CD4-positive, alpha-beta T cell treated with Interleukin-17A for 1 hour (primary cell): Measurements from ENCODE around the gene C9orf43.
"Not testable (repeated sequence)": the region's sequence is repeated elsewhere in the genome, so short reads cannot be mapped to it uniquely, and the experiment has no call there.

Experiments
- DNase-seq: peaks from one replicate; pipeline ENCODE4 v3.0.0-alpha.2; 2020

C9orf43 gene, protein sequence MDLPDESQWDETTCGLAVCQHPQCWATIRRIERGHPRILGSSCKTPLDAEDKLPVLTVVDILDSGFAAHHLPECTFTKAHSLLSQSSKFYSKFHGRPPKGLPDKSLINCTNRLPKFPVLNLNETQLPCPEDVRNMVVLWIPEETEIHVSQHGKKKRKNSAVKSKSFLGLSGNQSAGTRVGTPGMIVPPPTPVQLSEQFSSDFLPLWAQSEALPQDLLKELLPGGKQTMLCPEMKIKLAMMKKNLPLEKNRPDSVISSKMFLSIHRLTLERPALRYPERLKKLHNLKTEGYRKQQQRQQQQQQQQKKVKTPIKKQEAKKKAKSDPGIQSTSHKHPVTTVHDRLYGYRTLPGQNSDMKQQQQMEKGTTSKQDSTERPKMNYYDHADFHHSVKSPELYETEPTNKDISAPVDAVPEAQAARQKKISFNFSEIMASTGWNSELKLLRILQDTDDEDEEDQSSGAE

DNA sequence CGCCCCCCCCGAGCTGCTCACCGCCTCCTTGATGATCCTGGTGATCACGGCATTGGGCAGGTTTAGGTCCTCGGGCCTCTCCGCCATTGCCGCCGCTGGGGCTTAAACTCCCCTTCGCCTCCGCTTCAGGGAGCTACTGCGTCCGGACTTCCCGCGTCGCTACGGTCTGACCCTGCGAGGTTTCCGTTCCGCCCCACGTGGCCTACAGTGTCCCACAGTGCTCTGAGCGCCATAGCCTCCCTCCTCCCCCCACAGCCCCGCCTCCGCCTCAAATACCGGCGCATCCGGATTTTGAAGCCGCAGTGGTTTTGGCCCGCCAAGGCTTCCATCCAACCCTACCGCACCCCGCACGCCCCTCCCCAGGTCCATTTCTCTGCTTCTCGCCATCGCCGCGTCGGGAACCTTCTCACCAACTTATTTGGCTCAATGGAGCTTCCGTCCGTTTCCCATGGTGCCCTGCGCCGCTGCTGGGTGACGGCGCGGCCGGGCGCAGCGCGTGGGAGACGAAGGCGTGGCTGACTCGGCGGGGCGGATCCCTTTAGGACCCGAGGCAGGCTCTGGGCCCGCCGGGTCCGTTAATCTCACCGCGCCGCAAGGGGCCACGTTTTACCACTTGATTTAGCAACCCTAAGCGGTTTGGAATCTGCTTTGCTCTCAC lies at the start of gene C9orf43, which contains the start of gene POLE3:
Gene C9orf43 (plus strand): TSS at position 541 of the 658 bp plus-strand sequence. CDS start 2,747 bp downstream, outside the sequence.
Gene POLE3 (minus strand): TSS at position 469 of the 658 bp plus-strand sequence. CDS start 382 bp downstream, at position 87.
- DNase-seq, result peak; percentile 95

DNA sequence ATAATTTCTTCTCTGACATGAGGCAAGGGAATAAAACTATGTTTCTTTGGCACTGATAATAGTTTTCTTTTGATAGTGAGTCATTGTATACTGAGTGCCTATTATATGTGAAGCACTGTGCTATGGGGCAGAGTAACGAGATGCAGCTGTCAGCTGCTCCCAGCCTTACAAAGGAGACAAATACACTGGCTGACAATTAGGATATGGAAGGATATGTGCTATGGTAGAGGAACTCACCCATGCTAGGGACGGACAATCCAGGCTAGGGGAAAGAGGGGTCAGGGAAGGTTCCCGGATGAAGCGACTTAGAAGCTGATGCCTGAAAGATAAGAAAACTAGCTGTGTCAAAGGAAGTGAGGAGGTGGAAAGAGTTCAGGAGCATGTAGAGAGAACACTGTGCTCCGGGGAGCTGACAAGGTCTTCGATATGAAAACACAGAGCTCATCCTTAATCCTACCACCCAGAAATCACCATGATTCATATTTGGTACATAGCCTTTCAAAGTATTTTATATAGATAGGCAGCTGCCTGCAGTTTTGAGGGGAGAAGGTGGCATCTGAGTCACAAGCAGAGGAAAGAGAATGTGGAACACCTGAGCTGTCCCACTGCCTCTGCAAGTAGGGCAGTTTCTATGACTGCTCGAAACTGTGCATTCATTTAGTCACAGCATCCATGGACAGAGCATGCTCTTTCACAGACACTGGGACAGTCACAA lies 49.1 kb upstream of the C9orf43 start:
- no peak for DNase-seq

DNA sequence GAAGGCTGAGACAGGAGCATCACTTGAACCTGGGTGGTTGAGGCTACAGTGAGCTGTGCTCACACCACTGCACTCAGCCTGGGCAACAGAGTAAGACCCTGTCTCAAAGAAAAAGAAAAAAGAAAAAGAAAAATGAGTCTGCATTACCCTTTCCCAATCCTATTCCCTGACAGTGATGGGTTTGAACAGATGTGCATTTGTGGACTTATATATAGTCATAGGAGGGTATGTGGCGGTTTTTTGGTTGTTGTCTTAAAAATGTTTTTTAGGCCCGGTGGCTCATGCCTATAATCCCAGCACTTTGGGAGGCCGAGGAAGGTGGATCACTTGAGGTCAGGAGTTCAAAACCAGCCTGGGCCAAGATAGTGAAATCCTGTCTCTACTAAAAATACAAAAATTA lies 47.2 kb upstream of the C9orf43 start:
- DNase-seq, result no peak

DNA sequence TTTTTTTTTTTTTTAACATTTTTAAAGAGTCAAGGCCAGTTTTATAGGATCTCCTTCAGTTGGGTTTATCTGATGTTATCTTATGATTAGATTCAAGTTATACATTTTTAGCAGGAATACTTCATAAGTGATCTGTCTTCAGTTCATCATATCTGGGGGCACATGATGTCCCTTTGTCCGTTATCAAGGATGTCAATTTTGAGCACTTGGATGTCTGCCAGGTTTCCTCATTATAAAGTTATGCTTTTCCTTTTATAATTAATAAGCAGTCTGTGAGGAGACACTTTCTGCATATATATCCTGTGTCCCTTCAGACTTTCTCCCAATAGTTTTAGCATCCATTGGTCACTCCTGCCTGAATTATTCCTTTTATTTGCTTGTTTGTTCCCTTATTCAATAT lies 45.6 kb upstream of the C9orf43 start:
- DNase-seq, result no peak

DNA sequence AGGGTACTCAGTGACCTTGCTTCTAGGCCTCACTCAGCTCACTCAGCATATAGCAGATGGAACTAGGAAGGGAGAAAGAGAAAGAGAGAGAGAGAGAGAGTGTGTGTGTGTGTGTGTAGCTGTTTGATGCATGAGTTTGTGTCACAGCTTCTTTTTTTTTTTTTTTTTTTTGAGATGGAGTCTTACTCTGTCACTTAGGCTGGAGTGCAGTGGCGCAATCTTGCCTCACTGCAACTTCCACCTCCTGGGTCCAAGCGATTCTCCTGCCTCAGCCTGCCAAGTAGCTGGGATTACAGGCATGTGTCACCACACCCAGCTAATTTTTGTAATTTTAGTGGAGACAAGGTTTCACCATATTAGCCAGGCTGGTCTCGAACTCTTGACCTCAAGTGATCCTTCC lies 44.9 kb upstream of the C9orf43 start:
- DNase-seq, result not testable (repeated sequence)

DNA sequence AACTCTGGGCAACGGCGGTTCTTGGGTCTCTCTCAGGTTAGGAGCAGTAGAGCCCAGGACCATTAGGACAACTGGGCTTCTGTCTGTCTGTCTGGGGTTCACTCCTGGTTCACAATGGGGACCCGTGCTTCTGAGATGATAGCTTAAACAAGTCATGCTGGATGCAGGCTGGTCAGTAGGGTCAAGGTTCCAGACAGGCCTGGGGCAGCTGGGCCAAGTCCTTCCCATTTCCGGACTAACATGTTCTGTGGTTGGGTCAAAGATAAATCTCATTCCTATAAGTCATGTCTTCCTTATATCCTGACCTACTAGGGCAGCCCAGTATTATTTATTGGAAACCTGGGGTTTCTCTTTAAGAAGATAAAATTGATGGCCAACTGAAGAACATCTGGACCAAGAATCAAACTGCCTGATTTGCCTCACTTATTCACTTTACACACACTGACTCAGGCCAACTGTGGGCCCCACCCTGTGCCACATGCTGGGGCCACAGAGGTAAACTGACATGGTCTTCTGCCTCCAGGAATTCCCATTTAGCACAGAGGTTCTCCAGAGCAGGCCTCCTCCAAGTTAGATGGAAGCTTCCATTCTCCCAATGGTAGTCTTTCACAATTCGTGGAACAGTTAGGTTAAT lies 42.1 kb upstream of the C9orf43 start:
- DNase-seq, result no peak

DNA sequence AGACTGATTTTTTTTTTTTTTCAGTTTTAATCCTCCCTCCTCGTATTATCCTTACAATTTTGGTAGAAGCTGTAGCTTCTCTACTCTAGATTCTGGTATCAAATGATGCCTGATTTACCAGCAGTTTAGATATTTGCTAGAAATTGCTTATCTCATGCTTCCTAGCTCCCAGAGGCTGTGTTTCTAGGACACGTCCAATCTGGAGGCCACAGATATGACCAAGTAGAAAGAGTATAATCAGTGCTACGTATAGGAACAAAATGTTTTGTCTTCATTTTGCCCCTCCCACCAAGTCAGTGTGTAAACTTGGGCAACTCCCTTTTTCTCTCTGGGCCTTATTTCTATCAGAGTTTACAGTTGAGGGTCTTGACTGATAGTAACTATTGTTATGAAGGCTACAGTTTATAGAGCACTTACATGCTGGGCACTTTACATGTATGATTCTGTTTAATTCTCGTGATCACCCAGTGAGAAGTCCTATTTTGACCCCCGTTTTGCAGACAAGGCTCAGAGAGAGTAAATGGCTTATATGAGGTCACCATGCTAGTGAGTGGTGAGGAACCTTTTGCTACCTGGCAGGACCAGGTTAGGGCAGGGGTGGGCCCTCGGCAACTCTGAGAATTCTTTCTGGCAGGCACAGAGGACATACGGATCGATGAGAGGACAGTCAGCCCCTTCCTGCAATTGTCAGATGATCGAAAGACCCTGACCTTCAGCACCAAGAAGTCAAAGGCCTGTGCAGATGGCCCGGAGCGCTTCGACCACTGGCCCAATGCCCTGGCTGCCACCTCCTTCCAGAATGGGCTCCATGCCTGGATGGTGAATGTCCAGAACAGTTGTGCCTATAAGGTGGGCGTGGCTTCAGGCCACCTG lies 41.3 kb upstream of the C9orf43 start:
- no peak for DNase-seq

DNA sequence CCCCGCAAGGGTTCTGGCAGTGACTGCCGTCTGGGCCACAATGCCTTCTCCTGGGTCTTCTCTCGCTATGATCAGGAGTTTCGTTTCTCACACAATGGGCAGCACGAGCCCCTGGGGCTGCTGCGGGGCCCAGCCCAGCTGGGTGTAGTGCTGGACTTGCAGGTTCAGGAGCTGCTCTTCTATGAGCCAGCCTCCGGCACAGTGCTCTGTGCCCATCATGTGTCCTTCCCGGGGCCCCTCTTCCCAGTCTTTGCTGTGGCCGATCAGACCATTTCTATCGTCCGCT lies 40.7 kb upstream of the C9orf43 start:
- DNase-seq, result no peak

DNA sequence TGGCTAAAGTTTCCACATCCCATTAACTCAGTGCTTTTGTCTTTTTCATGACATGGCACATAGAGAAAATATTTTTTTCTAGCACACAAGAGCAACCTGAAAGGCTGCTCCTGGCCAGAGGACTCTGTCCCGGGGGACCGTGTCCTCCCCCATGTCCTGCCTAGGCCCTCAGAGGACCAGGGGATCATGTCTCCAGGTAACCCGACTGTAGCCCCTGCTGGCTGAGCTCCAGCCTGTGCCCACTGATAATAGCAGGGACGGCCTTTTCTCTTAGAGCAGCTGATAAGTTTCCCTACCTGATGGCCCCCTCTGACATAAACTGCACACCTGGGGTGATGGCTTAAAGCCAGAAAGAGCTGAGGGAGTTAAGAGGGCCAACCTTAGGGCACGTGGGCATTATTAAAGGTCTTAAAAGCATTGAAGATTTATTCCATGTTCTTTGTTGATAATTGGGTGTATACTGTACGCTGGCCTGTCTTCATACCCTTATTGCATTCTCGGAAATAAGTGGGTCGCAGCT lies 39.7 kb upstream of the C9orf43 start:
- DNase-seq, result no peak

DNA sequence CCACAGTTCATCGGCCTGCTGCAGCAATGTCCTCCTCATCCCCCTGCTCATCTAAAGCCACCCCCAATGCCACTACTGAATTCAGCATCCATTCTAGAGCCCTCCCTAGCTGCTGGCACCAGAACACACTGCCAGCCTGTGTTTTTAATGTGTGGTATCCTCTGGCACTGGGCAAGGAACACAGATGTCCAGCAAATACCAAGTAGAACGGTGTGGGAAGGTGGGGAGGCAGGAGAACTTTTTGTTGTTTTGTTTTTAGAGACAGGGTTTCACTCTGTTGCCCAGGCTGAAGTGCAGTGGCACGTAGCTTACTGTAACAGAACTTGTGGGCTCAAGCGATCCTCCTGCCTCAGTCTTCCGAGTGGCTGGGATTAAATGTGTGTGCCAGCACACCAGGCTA lies 38.5 kb upstream of the C9orf43 start:
- DNase-seq, result no peak

DNA sequence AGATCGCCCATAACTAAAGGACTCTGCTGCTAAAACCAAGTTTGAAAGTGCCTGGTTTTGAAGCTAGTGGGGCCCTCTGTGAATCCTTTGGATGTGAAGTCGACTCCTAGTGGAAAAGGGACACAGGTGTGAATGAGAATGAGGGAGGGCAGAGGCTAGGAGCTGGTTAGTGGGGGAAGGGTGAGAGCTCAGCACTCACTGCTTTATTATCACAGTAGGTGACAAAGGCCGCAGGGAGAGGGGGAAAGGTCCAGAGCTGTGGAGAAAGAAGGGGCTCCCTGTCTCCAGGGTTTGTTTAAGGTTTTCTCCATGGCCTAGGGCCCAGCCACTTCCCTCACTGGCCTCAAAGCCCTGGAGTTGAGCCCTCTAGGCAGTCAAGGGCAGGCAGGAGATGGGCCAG lies 37.3 kb upstream of the C9orf43 start:
- no peak for DNase-seq

DNA sequence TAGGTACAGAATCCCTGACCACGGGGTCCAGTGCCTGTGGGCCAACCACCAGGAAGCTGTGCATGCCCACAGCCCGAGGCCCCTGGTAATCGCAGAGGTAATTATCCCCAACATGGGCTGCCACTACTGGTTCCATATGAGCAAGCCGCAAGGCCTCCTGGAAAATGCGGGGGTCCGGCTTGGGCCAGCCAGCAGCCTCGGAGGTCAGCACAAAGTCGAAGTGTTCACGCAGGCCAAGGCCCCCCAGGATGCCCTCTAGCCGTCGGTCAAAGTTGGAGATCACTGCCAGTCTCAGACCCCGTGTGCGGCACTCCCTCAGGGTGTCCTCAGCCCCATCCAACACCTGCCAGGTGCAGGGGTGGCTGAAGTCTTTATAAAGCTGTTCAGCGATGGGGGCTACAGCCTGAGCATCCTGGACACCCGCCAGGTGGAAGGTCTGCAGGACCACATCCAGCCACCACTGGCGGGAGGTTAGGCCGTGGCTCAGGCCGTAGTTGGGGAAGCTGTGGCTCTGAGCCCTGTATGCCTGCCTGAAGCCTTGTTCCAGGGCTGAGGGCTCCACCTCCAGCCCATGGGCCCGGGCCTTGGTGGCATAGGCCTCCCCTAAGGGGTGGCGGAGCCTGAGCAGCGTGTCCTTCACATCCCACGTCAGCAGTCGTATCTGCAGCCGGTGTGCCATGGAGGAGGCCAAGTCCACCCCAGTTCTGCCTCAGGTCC lies 36.7 kb upstream of the C9orf43 start:
- no peak for DNase-seq

DNA sequence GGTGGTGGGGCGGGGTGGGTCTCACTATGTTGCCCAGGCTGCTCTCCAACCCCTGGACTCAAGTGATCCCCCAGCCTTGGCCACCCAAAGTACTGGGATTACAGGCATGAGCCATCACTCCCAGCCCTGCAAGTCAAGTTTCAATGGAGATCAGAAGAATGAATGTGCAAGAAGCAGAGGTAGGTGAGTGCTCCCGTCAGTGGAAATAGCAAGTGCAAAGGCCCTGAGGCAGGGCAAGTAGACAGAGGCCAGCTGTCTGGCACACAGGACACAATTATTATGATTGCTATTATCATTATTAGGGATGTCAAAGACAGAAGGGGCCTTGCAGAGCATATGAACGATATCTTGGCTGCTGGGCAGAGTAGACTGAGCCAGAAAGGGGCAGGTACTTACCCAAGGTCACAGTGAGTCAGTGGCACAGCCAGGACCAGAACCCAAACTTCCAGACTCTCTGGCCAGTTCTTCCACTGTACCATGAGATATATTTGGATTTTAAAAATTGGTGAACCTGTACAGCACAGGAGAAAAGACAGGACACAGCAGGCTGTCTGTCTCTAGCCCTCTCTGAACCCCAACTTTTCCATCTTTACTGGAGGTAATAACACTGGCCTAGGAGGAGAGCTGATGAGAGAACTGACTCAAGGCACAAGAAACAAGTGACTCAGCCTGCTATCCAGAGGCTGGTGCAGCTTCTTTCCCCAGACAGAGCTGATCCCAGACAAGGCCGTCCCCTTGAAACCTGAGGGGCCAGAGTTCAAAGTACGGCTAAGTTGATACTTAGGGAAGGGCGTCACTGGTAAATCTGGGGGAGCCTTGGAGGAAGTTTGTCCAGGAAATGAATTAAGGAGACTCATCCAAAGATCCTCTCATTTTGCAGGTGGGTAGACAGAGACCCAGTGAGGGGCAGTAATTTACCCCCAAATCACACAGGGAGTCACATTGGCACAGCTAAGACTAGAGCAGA lies 35.2 kb upstream of the C9orf43 start:
- DNase-seq, result no peak

DNA sequence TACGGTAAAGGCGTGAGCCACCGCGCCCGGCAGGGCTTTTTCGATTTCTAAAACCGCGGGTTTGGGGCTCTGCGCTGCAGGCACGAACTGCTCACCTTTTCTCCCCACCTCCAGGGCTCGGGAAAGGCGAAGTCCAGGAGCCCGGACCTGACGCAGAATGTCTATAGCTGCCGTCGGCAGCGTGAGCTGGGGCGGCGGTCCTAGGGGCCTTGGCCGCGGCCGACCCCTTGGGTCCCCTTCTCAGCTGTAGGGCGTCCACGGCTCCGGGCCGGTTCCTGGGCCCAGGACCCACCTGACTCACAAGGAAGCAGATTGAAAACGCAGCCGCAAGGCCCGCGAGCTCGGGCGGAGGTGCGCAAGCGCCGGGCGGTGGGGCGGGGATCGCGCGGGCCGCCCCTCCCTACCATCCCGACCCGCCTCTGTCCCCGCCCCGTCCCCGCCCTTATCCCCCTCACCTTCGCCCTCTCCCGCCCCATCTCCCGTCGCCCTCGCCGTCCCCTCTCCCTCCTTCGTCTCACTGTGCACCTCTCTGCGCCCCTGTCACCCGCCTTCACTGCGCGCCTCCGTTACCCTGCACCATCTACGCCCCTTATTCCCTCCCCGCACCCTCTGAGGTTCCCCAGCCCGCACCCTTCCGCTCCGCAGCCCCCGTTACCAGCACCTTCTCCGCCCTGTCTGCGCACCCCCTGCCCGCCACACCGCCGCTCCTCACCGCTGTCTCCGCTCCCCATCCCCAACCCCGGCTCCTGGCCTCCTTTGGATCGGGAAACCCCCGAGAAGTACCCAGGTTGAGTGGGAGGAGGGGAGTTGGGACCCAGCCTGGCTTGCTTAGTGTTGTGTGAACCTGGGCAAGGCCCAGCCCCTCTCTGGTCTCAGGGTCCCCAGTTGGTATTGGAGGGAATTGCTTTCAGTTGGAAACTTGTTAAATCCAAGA lies 33.6 kb upstream of the C9orf43 start, which contains the start of gene HDHD3:
Gene HDHD3 (minus strand): TSS at position 353 of the 934 bp plus-strand sequence. CDS start 2,632 bp downstream, outside the sequence.
- peak; percentile 87 for DNase-seq

DNA sequence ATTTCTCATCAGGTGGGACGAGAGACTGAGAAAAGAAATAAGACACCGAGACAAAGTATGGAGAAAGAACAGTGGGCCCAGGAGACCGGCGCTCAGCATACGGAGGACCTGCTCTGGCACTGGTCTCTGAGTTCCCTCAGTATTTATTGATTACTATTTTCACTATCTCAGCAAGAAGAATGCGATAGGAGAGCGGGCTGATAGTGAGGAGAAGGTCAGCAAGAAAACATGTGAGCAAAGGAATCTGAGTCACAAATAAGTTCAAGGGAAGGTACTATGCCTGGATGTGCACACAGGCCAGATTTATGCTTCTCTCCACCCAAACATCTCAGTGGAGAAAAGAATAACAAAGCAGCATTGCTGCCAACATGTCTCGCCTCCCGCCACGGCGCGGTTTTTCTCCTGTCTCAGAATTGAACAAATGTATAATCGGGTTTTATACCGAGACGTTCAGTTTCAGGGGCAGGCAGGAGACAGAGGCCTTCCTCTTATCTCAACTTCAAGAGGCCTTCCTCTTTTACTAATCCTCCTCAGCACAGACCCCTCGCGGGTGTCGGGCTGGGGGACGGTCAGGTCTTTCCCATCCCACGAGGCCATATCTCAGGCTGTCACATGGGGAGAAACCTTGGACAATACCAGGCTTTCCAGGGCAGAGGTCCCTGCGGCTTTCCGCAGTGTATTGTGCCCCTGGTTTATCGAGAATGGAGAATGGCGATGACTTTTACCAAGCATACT lies 31.3 kb upstream of the C9orf43 start:
- DNase-seq, result not testable (repeated sequence)

DNA sequence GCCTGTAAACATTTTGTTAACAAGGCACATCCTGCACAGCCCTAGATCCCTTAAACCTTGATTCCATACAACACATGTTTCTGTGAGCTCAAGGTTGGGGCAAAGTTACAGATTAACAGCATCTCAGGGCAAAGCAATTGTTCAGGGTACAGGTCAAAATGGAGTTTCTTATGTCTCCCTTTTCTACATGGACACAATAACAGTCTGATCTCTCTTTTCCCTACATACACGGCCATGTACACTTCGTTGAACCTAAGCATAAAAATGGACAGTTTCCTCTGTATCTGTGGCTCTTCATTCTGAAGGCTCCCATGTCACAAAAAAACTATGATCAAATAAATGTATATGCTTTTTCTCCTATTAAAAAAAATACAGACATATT lies 30.7 kb upstream of the C9orf43 start:
- not testable (repeated sequence) for DNase-seq

DNA sequence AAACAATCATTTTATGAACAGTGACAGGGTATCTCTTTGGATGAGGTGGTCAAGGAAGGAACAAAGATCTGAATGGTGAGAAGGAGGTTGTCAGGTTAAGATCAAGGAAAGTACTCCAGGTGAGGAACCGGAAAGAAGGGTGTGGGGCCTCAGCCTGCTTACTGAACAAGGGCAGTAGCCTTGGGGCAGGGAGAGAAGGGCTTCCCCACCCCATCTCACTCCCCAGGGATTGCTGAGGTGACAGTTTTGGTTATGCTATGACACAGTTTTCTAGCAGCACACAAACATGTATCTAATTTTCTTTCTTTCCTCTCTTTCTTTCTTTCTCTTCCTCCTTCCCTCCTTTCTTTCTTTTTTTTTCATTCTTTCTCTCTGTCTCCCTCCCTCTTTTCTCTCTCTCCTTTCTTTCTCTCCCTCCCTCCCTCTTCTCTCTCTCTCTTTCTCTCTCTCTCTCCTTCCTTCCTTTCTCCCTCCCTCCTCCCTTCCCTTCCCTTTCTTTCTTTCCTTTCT lies 29.6 kb upstream of the C9orf43 start:
- DNase-seq, result no peak

DNA sequence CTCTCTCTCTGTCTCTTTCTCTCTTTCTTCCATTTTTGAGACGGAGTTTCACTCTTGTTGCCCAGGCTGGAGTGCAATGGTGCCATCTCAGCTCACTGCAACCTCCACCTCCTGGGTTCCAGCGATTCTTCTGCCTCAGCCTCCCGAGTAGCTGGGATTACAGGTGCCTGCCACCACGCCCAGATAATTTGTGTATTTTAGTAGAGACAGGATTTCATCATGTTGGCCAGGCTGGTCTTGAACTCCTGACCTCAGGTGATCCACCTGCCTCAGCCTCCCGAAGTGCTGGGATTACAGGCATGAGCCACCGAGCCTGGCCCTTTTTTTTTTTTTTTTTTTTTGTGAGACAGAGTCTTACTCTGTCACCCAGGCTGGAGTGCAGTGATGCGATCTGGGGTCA lies 29.1 kb upstream of the C9orf43 start:
- DNase-seq, result not testable (repeated sequence)
